Cardiac septum (tissue), 1 donor: ENCODE data around the gene PHF11. TPM values are rescaled to one million over a fixed set of nuclear protein-coding genes. Genes with fewer than 3 reads are reported as not detected.

Experiments used
- DNase-seq: peaks from one replicate; pipeline ENCODE4 v3.0.0-alpha.2; 2020; ENCODE audit warnings: low spot score
- intact Hi-C: fragments of 100-400 bp; cut with DNase I; formaldehyde crosslinking; loops from one replicate; pipeline ENCODE4 v1.14.0; 2022
- total RNA-seq: library from RNA; stranded (reverse); fragmentation: NEBNext Ultra II Directional; extraction: Animal tissue kit (Norgen Biotek cat#: 25700); gene quantifications from one replicate; pipeline ENCODE4 v1.2.1, GENCODE V29; 2021
- donor health status: DM: no; HTN: no; CAD: no.

PHF11 gene
- total RNA-seq, 1 donor from 2014 or later, result 20.5 TPM

DNA sequence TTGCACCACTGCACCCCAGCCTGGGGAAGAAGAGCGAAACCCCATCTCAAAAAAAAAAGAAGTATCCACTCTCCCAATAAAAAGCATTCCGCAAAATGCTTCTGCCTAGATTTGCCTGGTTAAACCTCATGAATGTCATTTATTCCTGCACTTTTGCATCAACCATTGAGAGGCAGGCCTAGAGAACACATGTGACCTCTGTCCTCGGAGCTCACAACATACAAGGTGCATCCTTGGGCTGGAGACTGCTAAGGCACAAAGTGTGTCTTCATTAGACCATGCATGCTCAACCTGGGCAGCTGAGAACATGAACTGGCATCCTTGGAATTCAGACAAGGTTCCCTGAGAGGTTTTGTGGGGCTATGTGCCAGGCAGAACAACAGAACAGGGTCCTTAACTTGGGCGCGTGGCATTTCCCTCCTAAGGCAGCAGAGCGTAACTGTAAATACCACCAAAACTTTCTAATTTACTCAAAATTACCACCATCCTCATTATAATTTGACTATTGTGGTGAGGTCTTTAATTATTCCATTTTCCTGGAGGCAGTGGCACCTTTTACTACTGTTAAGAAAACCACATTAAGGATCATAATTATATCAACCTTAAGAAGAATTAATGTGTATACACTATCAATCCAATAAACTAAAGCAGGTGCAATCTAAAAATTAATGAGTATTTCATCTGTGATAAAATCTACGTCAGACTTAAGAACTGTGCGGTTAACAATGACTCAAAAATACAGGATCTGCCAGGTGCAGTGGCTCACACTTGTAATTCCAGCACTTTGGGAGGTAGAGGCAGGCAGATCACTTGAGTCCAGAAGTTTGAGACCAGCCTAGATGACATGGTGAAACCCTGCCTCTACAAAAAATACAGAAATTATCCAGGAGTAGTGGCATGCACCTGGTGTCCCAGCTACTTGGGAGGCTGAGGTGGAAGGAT, 75.8 kb downstream of the PHF11 start:
- no peak for DNase-seq
- intact Hi-C loops, result no loop called here

Other genes with a start within 250 kb of the PHF11 start
- gene CDADC1, start 248.0 kb upstream of the PHF11 start, total RNA-seq, result 7.1 TPM
- 9.8 TPM for gene CAB39L, start 51.9 kb upstream of the PHF11 start, total RNA-seq
- gene SETDB2, start 51.7 kb upstream of the PHF11 start, total RNA-seq, result 11.2 TPM
- 15.9 TPM for gene RCBTB1, start 89.6 kb downstream of the PHF11 start, total RNA-seq
- gene ARL11, start 132.6 kb downstream of the PHF11 start, total RNA-seq, result 0.27 TPM
- 6.7 TPM for gene EBPL, start 195.5 kb downstream of the PHF11 start, total RNA-seq